GM06990 (cell line): Measurements from ENCODE around the gene DMXL1.

Experiments
- DNase-seq: peaks from one replicate; pipeline ENCODE4 v3.0.0-alpha.2; 2011; ENCODE audit not compliant: insufficient read length; ENCODE audit errors: extremely low read depth
- H3K27me3 ChIP-seq: replicated peaks from 2 replicates; pipeline ENCODE4 v1.6.0; 2011; ENCODE audit warnings: low read length; ENCODE audit not compliant: control insufficient read depth, insufficient read depth
- H3K36me3 ChIP-seq: 2 replicates; pipeline ENCODE4 v1.5.1; 2011; ENCODE audit warnings: low read length; ENCODE audit not compliant: control insufficient read depth, insufficient read depth
- H3K4me3 ChIP-seq: replicated peaks from 2 replicates; pipeline ENCODE4 v1.5.1; 2011; ENCODE audit warnings: low read depth, mild to moderate bottlenecking, control low read depth, low read length
- TF ChIP-seq, protein P1 (sequence below): IDR thresholded peaks from 2 replicates; pipeline ENCODE4 v1.5.1; 2011; ENCODE audit warnings: low read length, control low read depth, mild to moderate bottlenecking, inconsistent platforms; ENCODE audit not compliant: insufficient read depth, poor library complexity, severe bottlenecking

Gene DMXL1

DNA sequence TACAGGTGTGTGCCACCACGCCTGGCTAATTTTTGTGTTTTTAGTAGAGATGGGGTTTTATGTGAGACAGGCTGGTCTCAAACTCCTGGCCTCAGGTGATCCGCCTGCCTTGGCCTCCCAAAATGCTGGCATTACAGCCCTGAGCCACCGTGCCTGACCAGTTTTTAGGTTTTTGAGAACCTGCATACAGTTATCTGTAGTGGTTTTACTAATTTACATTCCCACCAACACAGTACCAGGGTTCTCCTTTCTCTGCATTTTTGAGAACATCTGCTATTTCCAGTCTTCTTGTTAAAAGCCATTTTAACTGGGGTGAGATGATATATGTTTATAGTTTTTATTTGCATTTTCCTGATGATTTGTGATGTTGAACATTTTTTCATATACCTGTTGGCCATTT, 12.8 kb downstream of the DMXL1 start:
- Histone ChIP-seq H3K4me3 (no peak overlapping the region), H3K27me3 (no peaks in the 10 kb centered on the region), H3K36me3 (no peaks in the 10 kb centered on the region)
- DNase-seq = no peak
- TF ChIP-seq, protein P1, sequence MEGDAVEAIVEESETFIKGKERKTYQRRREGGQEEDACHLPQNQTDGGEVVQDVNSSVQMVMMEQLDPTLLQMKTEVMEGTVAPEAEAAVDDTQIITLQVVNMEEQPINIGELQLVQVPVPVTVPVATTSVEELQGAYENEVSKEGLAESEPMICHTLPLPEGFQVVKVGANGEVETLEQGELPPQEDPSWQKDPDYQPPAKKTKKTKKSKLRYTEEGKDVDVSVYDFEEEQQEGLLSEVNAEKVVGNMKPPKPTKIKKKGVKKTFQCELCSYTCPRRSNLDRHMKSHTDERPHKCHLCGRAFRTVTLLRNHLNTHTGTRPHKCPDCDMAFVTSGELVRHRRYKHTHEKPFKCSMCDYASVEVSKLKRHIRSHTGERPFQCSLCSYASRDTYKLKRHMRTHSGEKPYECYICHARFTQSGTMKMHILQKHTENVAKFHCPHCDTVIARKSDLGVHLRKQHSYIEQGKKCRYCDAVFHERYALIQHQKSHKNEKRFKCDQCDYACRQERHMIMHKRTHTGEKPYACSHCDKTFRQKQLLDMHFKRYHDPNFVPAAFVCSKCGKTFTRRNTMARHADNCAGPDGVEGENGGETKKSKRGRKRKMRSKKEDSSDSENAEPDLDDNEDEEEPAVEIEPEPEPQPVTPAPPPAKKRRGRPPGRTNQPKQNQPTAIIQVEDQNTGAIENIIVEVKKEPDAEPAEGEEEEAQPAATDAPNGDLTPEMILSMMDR = no peak

DNA sequence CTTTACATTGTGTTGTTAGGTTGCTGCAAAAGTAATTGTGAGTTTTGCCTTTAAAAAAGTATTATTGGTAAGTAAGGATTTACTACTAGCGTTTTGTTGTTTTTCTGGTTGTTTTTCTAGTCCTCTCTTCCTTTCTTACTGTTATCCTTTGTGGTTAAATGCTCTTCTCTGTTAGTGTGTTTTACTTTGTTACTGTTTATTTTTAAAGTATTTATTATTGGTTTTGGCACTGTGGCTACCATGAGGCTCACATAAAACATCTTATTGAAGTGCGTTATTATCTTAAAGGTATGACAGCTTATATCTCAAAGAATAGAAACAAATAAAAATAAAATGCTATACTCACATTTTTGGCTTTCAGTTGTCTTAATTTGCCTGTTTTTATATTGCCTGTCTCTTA, 17.6 kb downstream of the DMXL1 start:
- TF ChIP-seq, protein P1 = no peak
- H3K4me3 ChIP-seq = no peak overlapping the region
- no peaks in the 10 kb centered on the region for H3K27me3 ChIP-seq
- DNase-seq = no peak
- no peaks in the 10 kb centered on the region for H3K36me3 ChIP-seq

DNA sequence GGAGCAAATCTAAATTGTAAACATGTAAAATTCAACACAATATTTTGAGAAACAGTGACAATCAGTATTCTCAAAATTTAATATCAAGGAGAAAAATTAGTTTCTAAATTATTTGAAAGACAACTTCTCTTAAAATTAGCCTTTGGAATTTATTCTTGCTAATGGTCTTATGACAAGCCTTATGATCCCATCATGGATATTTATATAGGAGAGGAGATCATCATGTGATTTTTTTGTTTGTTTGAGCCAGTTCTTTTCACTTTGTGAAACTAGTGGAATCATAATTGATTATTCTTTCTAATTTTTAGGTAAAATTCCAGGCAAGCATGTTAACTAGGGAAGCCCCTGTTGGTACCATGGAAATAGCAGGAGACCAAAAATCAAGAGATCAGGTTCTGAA, 24.7 kb downstream of the DMXL1 start:
- no peaks in the 10 kb centered on the region for H3K36me3 ChIP-seq
- H3K4me3 ChIP-seq = no peak overlapping the region
- no peak for DNase-seq
- H3K27me3 ChIP-seq = no peaks in the 10 kb centered on the region
- TF ChIP-seq, protein P1 = no peak

DNA sequence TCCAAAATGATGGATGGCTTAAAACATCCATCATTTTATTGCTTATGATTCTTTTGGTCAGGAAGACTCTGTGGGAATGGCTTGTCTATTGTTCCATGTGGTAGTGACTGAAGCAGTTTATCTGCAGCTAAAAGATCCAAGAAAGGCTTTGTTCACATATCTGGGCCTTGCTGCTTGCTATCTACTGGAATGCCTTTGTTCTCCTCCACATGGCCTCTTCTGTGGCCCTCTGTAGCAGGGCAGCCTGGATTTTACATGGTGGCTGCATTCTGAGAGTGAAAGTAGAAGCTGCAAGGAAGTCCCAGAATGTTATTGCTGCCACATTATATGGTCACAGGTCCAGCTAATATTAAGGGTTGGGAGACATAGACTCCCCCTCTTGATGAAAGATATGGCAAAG, 35.1 kb downstream of the DMXL1 start:
- Histone ChIP-seq H3K36me3 (no peaks in the 10 kb centered on the region), H3K4me3 (no peak overlapping the region), H3K27me3 (no peaks in the 10 kb centered on the region)
- TF ChIP-seq, protein P1 = no peak
- no peak for DNase-seq

DNA sequence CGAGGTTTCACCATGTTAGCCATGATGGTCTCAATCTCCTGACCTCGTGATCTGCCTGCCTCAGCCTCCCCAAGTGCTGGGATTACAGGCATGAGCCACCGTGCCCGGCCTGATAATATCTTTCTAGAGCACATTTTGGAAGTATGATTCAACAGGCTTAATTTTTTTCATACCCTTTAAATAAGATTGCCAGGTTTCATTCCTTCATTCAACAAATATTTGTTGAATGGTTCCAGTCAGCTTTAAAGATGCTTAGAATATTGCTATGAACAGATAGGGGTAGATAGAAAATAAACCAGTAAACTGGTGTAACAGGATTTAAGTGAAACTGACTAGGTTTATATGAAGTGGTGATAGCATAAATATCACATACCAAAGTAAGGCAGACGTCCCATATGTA, 41.3 kb downstream of the DMXL1 start:
- TF ChIP-seq, protein P1 = no peak
- Histone ChIP-seq H3K36me3 (peaks cover 2% of the 10 kb centered on the region; the same call in 1 of the 2 replicates), H3K4me3 (no peak overlapping the region), H3K27me3 (no peaks in the 10 kb centered on the region)
- DNase-seq = no peak

DNA sequence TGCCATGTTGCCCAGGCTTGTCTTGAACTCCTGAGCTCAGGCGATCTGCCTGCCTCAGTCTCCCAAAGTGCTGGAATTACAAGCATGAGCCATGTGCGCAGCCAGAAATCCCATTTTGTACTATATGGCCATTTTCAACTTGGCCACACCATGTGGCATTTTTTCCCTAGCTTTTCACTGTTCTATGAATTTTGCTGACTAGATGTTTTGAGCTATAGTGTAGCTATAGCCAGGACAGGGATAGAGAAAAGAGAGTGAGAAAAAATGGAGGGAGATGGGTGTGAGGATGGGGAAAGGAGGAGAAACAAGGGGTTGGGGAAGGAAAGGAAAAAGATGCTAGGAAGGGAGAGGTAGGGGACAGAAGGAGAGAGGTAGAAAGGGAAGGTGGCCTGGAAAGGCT, 46.4 kb downstream of the DMXL1 start:
- Histone ChIP-seq H3K27me3 (no peaks in the 10 kb centered on the region), H3K36me3 (peaks cover 3% of the 10 kb centered on the region; the same call in 1 of the 2 replicates), H3K4me3 (no peak overlapping the region)
- DNase-seq = no peak
- TF ChIP-seq, protein P1 = no peak
